Thoracic aorta (tissue), 2 donors: ENCODE data around the gene MAPK10. TPM values are rescaled to one million over a fixed set of nuclear protein-coding genes. Genes with fewer than 3 reads are reported as not detected.
"Not testable (repeated sequence)": the region's sequence is repeated elsewhere in the genome, so short reads cannot be mapped to it uniquely, and the experiment has no call there.

ENCODE experiments used
- ATAC-seq: fragments of 150-250 bp; one replicate; pipeline ENCODE4 v1.8.0; 2017; ENCODE audit warnings: low read depth; ENCODE audit not compliant: insufficient number of reproducible peaks, low FRiP score
- DNase-seq: peaks from one replicate; pipeline ENCODE4 v3.0.0-alpha.2; 2020; ENCODE audit warnings: low spot score
- H3K27ac ChIP-seq, 2 donors: fragments of 200-600 bp; sonication (generic); 1 replicate in 1 of 2; 2 replicates in 1 of 2; pipeline ENCODE4 v1.5.1; 2016; ENCODE audit warnings: mild to moderate bottlenecking in 2 of 2, moderate library complexity in 2 of 2
- H3K27me3 ChIP-seq: fragments of 200-600 bp; sonication (generic); replicated peaks from 2 replicates; pipeline ENCODE4 v1.6.0; 2016; ENCODE audit warnings: mild to moderate bottlenecking; ENCODE audit not compliant: insufficient read depth
- H3K36me3 ChIP-seq: fragments of 200-600 bp; sonication (generic); one replicate; pipeline ENCODE4 v1.5.1; 2016
- H3K4me1 ChIP-seq, 2 donors: fragments of 200-600 bp; sonication (generic); 1 replicate in 1 of 2; 2 replicates in 1 of 2; pipeline versions ENCODE4 v1.5.1 to v1.6.0; 2016; ENCODE audit warnings: low read depth in 2 of 2, mild to moderate bottlenecking in 1 of 2; ENCODE audit not compliant: control insufficient read depth in 1 of 2
- H3K4me3 ChIP-seq: fragments of 200-600 bp; sonication (generic); 2 replicates; pipeline ENCODE4 v1.5.1; 2016; ENCODE audit warnings: mild to moderate bottlenecking
- H3K9me3 ChIP-seq: fragments of 200-600 bp; sonication (generic); 2 replicates; pipeline ENCODE4 v1.5.1; 2016
- total RNA-seq, 2 donors: library from RNA; depleted of rRNA; stranded (reverse); fragments of >200 nt; gene quantifications; one replicate each; pipeline versions ENCODE4 v1.1.0 to v1.2.3, GENCODE V29; 2016
- TF ChIP-seq, protein P1 (sequence below): fragments of 200-600 bp; sonication (generic); IDR thresholded peaks from one replicate; pipeline ENCODE4 v1.5.1; 2019; ENCODE audit warnings: antibody characterized with exemption

MAPK10 gene
- total RNA-seq, 2 donors from 2014 or later, result 28.8 to 44.7 TPM

- Histone ChIP-seq H3K4me1 (no peaks in the 10 kb centered on the region), H3K27me3 (no peaks in the 10 kb centered on the region), H3K4me3 (no peak overlapping the region), H3K36me3 (no peaks in the 10 kb centered on the region), H3K27ac (no peak overlapping the region), H3K9me3 (no peaks in the 10 kb centered on the region)
- TF ChIP-seq, protein P1, sequence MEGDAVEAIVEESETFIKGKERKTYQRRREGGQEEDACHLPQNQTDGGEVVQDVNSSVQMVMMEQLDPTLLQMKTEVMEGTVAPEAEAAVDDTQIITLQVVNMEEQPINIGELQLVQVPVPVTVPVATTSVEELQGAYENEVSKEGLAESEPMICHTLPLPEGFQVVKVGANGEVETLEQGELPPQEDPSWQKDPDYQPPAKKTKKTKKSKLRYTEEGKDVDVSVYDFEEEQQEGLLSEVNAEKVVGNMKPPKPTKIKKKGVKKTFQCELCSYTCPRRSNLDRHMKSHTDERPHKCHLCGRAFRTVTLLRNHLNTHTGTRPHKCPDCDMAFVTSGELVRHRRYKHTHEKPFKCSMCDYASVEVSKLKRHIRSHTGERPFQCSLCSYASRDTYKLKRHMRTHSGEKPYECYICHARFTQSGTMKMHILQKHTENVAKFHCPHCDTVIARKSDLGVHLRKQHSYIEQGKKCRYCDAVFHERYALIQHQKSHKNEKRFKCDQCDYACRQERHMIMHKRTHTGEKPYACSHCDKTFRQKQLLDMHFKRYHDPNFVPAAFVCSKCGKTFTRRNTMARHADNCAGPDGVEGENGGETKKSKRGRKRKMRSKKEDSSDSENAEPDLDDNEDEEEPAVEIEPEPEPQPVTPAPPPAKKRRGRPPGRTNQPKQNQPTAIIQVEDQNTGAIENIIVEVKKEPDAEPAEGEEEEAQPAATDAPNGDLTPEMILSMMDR, result no peak
- ATAC-seq (no peak), DNase-seq (no peak)
These were observed 175.0 kb downstream of the MAPK10 start for GRCh38 chr4:86184901-86185285.

DNA sequence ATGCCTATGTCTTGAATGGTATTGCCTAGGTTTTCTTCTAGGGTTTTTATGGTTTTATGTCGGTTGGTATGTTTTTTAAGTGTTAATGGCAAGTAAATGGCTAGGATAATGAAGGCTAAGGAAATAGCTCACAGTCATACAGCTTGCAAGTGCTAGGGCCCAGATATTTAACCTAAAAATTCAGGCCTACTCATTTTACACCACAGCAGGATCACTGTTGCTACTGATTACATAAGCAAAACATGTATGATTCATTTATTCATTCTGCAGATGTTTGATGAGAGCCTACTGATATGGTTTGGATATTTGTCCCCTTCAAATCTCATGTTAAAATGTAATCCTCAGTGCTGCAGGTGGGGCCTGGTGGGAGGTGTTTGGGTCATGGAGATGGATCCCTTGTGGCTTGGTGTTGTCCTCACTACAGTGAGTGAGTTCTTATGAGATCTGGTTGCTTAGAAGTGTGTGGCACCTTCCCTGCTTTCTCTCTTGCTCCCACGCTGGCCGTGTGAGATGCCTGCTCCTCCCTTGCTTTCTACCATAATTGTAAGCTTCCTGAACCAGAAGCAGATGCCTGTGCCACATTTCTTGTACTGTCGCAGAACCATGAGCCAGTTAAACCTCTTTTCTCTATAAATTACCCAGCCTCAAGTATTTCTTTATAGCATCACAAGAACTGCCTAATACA lies 175.5 kb downstream of the MAPK10 start:
- no peak overlapping the region for H3K27ac ChIP-seq
- TF ChIP-seq, protein P1, result no peak
- peaks cover 3% of the 10 kb centered on the region for H3K9me3 ChIP-seq
- H3K36me3 ChIP-seq, result no peaks in the 10 kb centered on the region
- H3K4me1 ChIP-seq, result no peaks in the 10 kb centered on the region
- ATAC-seq (no peak), DNase-seq (no peak)
- no peaks in the 10 kb centered on the region for H3K27me3 ChIP-seq
- H3K4me3 ChIP-seq, result no peak overlapping the region

GRCh38 chr4:86181585-86181984 lies 178.3 kb downstream of the MAPK10 start:
- DNase-seq (no peak), ATAC-seq (no peak)
- Histone ChIP-seq H3K27me3 (no peaks in the 10 kb centered on the region), H3K36me3 (no peaks in the 10 kb centered on the region), H3K4me3 (no peak overlapping the region), H3K9me3 (peaks cover 6% of the 10 kb centered on the region), H3K4me1 (no peaks in the 10 kb centered on the region), H3K27ac (no peak overlapping the region)
- TF ChIP-seq, protein P1, result no peak

- DNase-seq (no peak), ATAC-seq (no peak)
- H3K9me3 ChIP-seq, result peaks cover 6% of the 10 kb centered on the region
- no peaks in the 10 kb centered on the region for H3K36me3 ChIP-seq
- H3K27me3 ChIP-seq, result no peaks in the 10 kb centered on the region
- TF ChIP-seq, protein P1, result no peak
- no peak overlapping the region for H3K4me3 ChIP-seq
- H3K27ac ChIP-seq, result no peak overlapping the region
- H3K4me1 ChIP-seq, result no peaks in the 10 kb centered on the region
These were observed 181.6 kb downstream of the MAPK10 start for GRCh38 chr4:86178211-86178610.

DNA sequence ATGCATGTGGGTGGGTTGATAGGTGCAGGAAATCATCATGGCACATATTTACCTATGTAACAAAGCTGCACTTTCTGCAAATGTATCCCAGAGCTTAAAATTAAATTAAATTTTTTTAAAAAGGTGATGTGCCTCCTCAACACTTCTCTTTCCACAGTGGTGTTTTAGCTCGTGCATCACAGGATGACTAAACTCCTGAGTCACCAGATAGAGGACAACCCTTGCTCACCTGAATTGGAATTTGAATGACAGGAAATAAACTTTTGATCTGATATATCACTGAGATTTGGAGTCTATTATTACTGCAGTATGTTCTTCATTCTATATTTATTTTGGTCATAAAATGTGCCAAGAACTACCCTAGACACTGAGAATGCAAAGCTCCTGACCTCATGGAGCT lies 185.3 kb downstream of the MAPK10 start:
- Histone ChIP-seq H3K4me3 (no peak overlapping the region), H3K36me3 (no peaks in the 10 kb centered on the region), H3K4me1 (no peaks in the 10 kb centered on the region), H3K9me3 (peaks cover 4% of the 10 kb centered on the region), H3K27ac (no peak overlapping the region), H3K27me3 (no peaks in the 10 kb centered on the region)
- ATAC-seq (no peak), DNase-seq (no peak)
- TF ChIP-seq, protein P1, result no peak

DNA sequence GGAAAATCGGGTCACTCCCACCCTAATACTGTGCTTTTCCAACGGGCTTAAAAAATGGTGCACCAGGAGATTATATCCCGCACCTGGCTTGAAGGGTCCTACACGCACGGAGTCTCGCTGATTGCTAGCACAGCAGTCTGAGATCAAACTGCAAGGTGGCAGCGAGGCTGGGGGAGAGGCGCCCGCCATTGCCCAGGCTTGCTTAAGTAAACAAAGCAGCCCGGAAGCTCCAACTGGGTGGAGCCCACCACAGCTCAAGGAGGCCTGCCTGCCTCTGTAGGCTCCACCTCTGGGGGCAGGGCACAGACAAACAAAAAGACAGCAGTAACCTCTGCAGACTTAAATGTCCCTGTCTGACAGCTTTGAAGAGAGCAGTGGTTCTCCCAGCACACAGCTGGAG lies 191.5 kb downstream of the MAPK10 start:
- not testable (repeated sequence) for ATAC-seq, H3K4me1 ChIP-seq, H3K9me3 ChIP-seq, H3K27me3 ChIP-seq, DNase-seq, H3K27ac ChIP-seq, H3K36me3 ChIP-seq, H3K4me3 ChIP-seq
